ENCODE results near the gene TPST1.

DNA sequence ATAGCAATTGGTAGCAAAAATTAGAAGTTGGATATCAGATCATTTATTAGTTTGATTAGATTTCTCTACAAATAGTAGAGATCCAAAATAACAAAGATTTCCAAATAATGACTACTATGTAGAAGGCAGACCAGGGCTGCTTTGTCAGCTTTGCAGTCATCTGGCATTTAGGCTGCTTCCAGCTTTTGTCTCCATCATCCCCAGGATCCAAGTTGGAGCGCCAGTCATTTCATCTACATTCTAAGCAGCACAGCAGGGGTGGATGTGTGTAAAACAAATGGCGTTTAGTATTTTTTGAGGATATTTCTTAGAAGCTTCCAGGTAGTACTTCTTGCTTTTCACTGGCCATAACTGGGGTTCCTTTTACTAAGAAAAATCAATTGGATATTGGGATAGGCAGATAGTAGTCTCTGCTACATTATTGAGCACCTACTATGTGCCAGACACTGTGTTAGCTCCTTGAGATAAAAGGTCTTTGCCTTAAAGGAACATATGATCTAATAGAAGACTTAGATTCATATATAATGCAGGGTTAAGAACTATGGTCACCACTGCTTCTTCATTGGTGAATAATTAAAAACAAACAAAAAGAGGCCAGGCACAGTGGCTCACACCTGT, 41.5 kb downstream of the TPST1 start:
- no peak for TF ChIP-seq GATA2 (IDR thresholded peaks at IDR 0.05; ENCODE audit: low read depth, low read length)
- TF ChIP-seq GATA3 (IDR thresholded peaks at IDR 0.05; ENCODE audit: low read depth, low read length) = no peak
